Neural cell (in vitro differentiated cells): ENCODE data around the gene TBXA2R. TPM values are rescaled to one million over a fixed set of nuclear protein-coding genes. Genes with fewer than 3 reads are reported as not detected.

Source experiments
- H2AFZ ChIP-seq: fragments of 200-600, 300-800 bp; sonication (generic), shearing (Covaris generic); 2 replicates; pipeline ENCODE4 v1.6.0; 2014; ENCODE audit warnings: low read depth, mild to moderate bottlenecking, antibody characterized with exemption, low read length, moderate library complexity
- H3F3A ChIP-seq: fragments of 200-600 bp; shearing (Covaris generic); 2 replicates; pipeline ENCODE4 v1.6.1; 2016; ENCODE audit warnings: mild to moderate bottlenecking, moderate library complexity, mixed read lengths, antibody characterized with exemption, low read length; ENCODE audit not compliant: insufficient read depth, poor library complexity, severe bottlenecking
- H3K27ac ChIP-seq: fragments of 200-600, 300-800 bp; sonication (generic), shearing (Covaris generic); 2 replicates; pipeline ENCODE4 v1.5.1; 2014; ENCODE audit warnings: mild to moderate bottlenecking, low read length, moderate library complexity
- H3K27me3 ChIP-seq: fragments of 300-800, 200-600 bp; sonication (generic), shearing (Covaris generic); 2 replicates; pipeline ENCODE4 v1.6.0; 2014; ENCODE audit warnings: mild to moderate bottlenecking, low read depth, low read length, moderate library complexity; ENCODE audit not compliant: insufficient read depth
- H3K36me3 ChIP-seq: fragments of 300-800, 200-600 bp; sonication (generic), shearing (Covaris generic); 2 replicates; pipeline ENCODE4 v1.5.1; 2014; ENCODE audit warnings: mild to moderate bottlenecking, antibody characterized with exemption, low read length, moderate library complexity; ENCODE audit not compliant: insufficient read depth
- H3K4me2 ChIP-seq: fragments of 300-800, 200-600 bp; sonication (generic), shearing (Covaris generic); 2 replicates; pipeline ENCODE4 v1.6.0; 2014; ENCODE audit warnings: mild to moderate bottlenecking, low read length
- H3K4me3 ChIP-seq: fragments of 300-800, 200-600 bp; sonication (generic), shearing (Covaris generic); 2 replicates; pipeline ENCODE4 v1.5.1; 2014; ENCODE audit warnings: mild to moderate bottlenecking, low read length, moderate library complexity
- H3K79me2 ChIP-seq: fragments of 200-600 bp; shearing (Covaris generic); replicated peaks from 2 replicates; pipeline ENCODE4 v1.6.0; 2014; ENCODE audit warnings: mild to moderate bottlenecking, low read length, moderate library complexity; ENCODE audit not compliant: insufficient read depth
- H3K9ac ChIP-seq: fragments of 300-800, 200-600 bp; sonication (generic), shearing (Covaris generic); 2 replicates; pipeline ENCODE4 v1.6.1; 2016; ENCODE audit warnings: mild to moderate bottlenecking, low read length, mixed read lengths
- H3K9me2 ChIP-seq: fragments of 200-600 bp; shearing (Covaris generic); 2 replicates; pipeline ENCODE4 v1.6.1; 2016; ENCODE audit warnings: mild to moderate bottlenecking, low read length, mixed read lengths; ENCODE audit not compliant: insufficient read depth
- H3K9me3 ChIP-seq: fragments of 200-600, 300-800 bp; sonication (generic), shearing (Covaris generic); 2 replicates; pipeline ENCODE4 v1.6.1; 2016; ENCODE audit warnings: mild to moderate bottlenecking, mixed run types, low read length, moderate library complexity, mixed read lengths
- H4K20me1 ChIP-seq: fragments of 200-600 bp; shearing (Covaris generic); 2 replicates; pipeline ENCODE4 v1.6.1; 2016; ENCODE audit warnings: mild to moderate bottlenecking, mixed run types; ENCODE audit not compliant: insufficient read depth
- CTCF ChIP-seq: fragments of 450-650 bp; IDR thresholded peaks from 2 replicates; pipeline ENCODE4 v1.5.1; 2014; ENCODE audit warnings: antibody characterized with exemption, mild to moderate bottlenecking, moderate library complexity; ENCODE audit not compliant: poor library complexity, severe bottlenecking
- EP300 ChIP-seq: fragments of 450-650 bp; conservative IDR thresholded peaks from 2 replicates; pipeline ENCODE4 v1.6.1; 2014; ENCODE audit warnings: antibody characterized with exemption, mild to moderate bottlenecking, moderate library complexity; ENCODE audit not compliant: poor library complexity, severe bottlenecking
- EZH2 ChIP-seq: fragments of 200-600, 300-800 bp; shearing (Covaris generic), sonication (generic); IDR thresholded peaks from 2 replicates; pipeline ENCODE4 v1.6.1; 2014; ENCODE audit warnings: antibody characterized with exemption, low read length, borderline replicate concordance, mild to moderate bottlenecking; ENCODE audit not compliant: insufficient read depth, poor library complexity, severe bottlenecking
- MXI1 ChIP-seq: fragments of 450-650 bp; conservative IDR thresholded peaks from 2 replicates; pipeline ENCODE4 v1.6.1; 2014; ENCODE audit warnings: antibody characterized with exemption, mild to moderate bottlenecking; ENCODE audit not compliant: poor library complexity, severe bottlenecking
- POLR2AphosphoS5 ChIP-seq: IDR thresholded peaks from 2 replicates; pipeline ENCODE4 v1.6.1; 2012
- RAD21 ChIP-seq: fragments of 450-650 bp; conservative IDR thresholded peaks from 2 replicates; pipeline ENCODE4 v1.6.1; 2014; ENCODE audit warnings: antibody characterized with exemption, mild to moderate bottlenecking, moderate library complexity
- REST ChIP-seq: IDR thresholded peaks from 2 replicates; pipeline ENCODE4 v1.6.1; 2012; ENCODE audit warnings: borderline replicate concordance
- SMC3 ChIP-seq: fragments of 450-650 bp; conservative IDR thresholded peaks from 2 replicates; pipeline ENCODE4 v1.6.1; 2014; ENCODE audit warnings: antibody characterized with exemption, mild to moderate bottlenecking, moderate library complexity; ENCODE audit not compliant: poor library complexity
- TAF1 ChIP-seq: IDR thresholded peaks from 2 replicates; pipeline ENCODE4 v1.6.1; 2012; ENCODE audit warnings: low read depth
- polyA plus RNA-seq: library from polyadenylated mRNA; depleted of rRNA; stranded (reverse); fragments of >200 nt; gene quantifications from 2 replicates; pipeline ENCODE4 v1.2.3, GENCODE V29; 2014

The TBXA2R gene
- polyA plus RNA-seq, 1 donor from 2014 or later: not detected

- H3K9ac ChIP-seq: no peak overlapping the region
- H2AFZ ChIP-seq: no peak overlapping the region
- TF ChIP-seq REST (no peak), RAD21 (no peak), MXI1 (no peak), POLR2AphosphoS5 (no peak), SMC3 (no peak)
- H3K36me3 ChIP-seq: no peaks in the 10 kb centered on the region
- no peaks in the 10 kb centered on the region for H3F3A ChIP-seq
- no peaks in the 10 kb centered on the region for H4K20me1 ChIP-seq
- no peaks in the 10 kb centered on the region for H3K9me3 ChIP-seq
- no peak overlapping the region for H3K4me3 ChIP-seq
- no peaks in the 10 kb centered on the region for H3K9me2 ChIP-seq
- H3K79me2 ChIP-seq: no peaks in the 10 kb centered on the region
- H3K27me3 ChIP-seq: no peaks in the 10 kb centered on the region
- no peak overlapping the region for H3K4me2 ChIP-seq
- no peak overlapping the region for H3K27ac ChIP-seq
Observed at GRCh38 chr19:3646336-3647092, 39.8 kb upstream of the TBXA2R start.

GRCh38 chr19:3645726-3646125, 39.1 kb upstream of the TBXA2R start:
- Histone ChIP-seq H3K36me3 (no peaks in the 10 kb centered on the region), H3K4me2 (no peak overlapping the region), H3K4me3 (no peak overlapping the region), H2AFZ (no peak overlapping the region), H3K9me3 (no peaks in the 10 kb centered on the region), H3K9ac (no peak overlapping the region), H4K20me1 (no peaks in the 10 kb centered on the region), H3K27ac (no peak overlapping the region), H3K79me2 (no peaks in the 10 kb centered on the region), H3F3A (no peaks in the 10 kb centered on the region), H3K9me2 (no peaks in the 10 kb centered on the region), H3K27me3 (no peaks in the 10 kb centered on the region)
- no peak for TF ChIP-seq EP300
- no peak for TF ChIP-seq MXI1
- TF ChIP-seq RAD21: no peak
- TF ChIP-seq TAF1: no peak
- no peak for TF ChIP-seq EZH2
- no peak for TF ChIP-seq CTCF
